Globus pallidus (tissue), 1 donor: Measurements from ENCODE around the gene NRK.
A peak's percentile ranks its signal among the peaks of the same experiment; 100 is the strongest.
"Not testable (repeated sequence)": the region's sequence is repeated elsewhere in the genome, so short reads cannot be mapped to it uniquely, and the experiment has no call there.

Source experiments
- DNase-seq: peaks from one replicate; pipeline ENCODE4 v3.0.0-alpha.2; 2015; ENCODE audit warnings: low spot score

NRK gene

GRCh38 chrX:105894721-105895120 lies 72.4 kb downstream of the NRK start:
- DNase-seq = no peak

GRCh38 chrX:105909576-105909975 lies 87.2 kb downstream of the NRK start:
- no peak for DNase-seq

GRCh38 chrX:105910563-105911105 lies 88.3 kb downstream of the NRK start:
- no peak for DNase-seq

- no peak for DNase-seq
Observed at GRCh38 chrX:105945266-105945665, 122.9 kb downstream of the NRK start.

GRCh38 chrX:105969487-105969886 lies 147.1 kb downstream of the NRK start:
- no peak for DNase-seq

- DNase-seq = no peak
Observed at GRCh38 chrX:105972690-105973386, 150.5 kb downstream of the NRK start.

- DNase-seq = no peak
Observed at GRCh38 chrX:105973387-105973739, 151.0 kb downstream of the NRK start.

- peak; percentile 25 for DNase-seq
Observed at GRCh38 chrX:105975382-105975781, 153.0 kb downstream of the NRK start.

- no peak for DNase-seq
Observed at GRCh38 chrX:105981772-105982485, 159.6 kb downstream of the NRK start.

- not testable (repeated sequence) for DNase-seq
Observed at GRCh38 chrX:105988487-105988886, 166.1 kb downstream of the NRK start.

GRCh38 chrX:105999294-105999693 lies 177.0 kb downstream of the NRK start:
- no peak for DNase-seq

GRCh38 chrX:106000203-106000602 lies 177.9 kb downstream of the NRK start:
- no peak for DNase-seq

- DNase-seq = not testable (repeated sequence)
Observed at GRCh38 chrX:106000609-106001008, 178.3 kb downstream of the NRK start.

GRCh38 chrX:106005684-106006083 lies 183.3 kb downstream of the NRK start:
- DNase-seq = no peak

GRCh38 chrX:106007815-106008214 lies 185.5 kb downstream of the NRK start:
- DNase-seq = no peak
